GM12878 (cell line): Measurements from ENCODE around the gene PPP1R10. TPM values are rescaled to one million over a fixed set of nuclear protein-coding genes. Genes with fewer than 3 reads are reported as not detected.

ENCODE experiments used
- ATAC-seq: fragments of 200-7000 bp; cut with Tn5 transposase; 3 replicates; pipeline ENCODE4 v1.9.1; 2020; ENCODE audit warnings: mild to moderate bottlenecking, moderate library complexity
- BruUV-seq: library from RNA; stranded (reverse); fragments of 400-500 nt; replicated peaks from 2 replicates; lab custom pipeline; 2021; lab: Mats Ljungman, UMichigan
- CTCF ChIA-PET: fragments of 300-600 bp; sonication (Branson Sonifier 250); formaldehyde crosslinking; extraction: SDS; loops from one replicate; lab custom pipeline; 2021; ENCODE audit warnings: inconsistent platforms; lab: Yijun Ruan, JAX
- POLR2A ChIA-PET: fragments of 350-600 bp; formaldehyde crosslinking; extraction: SDS; loops from one replicate; lab custom pipeline; 2021; ENCODE audit warnings: inconsistent platforms; lab: Charles Lee
- RAD21 ChIA-PET: fragments of 300-600 bp; sonication (Branson Sonifier 250); formaldehyde crosslinking; loops from one replicate; lab custom pipeline; 2023; ENCODE audit warnings: antibody characterized with exemption; ENCODE audit not compliant: unreplicated experiment; lab: Charles Lee
- SMC1A ChIA-PET: fragments of 300-600 bp; sonication (Branson Sonifier 250); formaldehyde crosslinking; loops from one replicate; lab custom pipeline; 2023; ENCODE audit not compliant: unreplicated experiment, uncharacterized antibody; lab: Charles Lee
- DNase-seq: peaks from one replicate; pipeline ENCODE4 v3.0.0-alpha.2; 2011; ENCODE audit warnings: low read depth, low spot score
- FAIRE-seq: peaks from 3 replicates; lab custom pipeline; 2011; peaks lifted over from hg19 to GRCh38; lab: Jason Lieb, UNC
- H2AFZ ChIP-seq: 2 replicates; pipeline ENCODE4 v1.6.0; 2011; ENCODE audit warnings: low read depth, low read length, control low read depth; ENCODE audit not compliant: control insufficient read depth
- H3K27ac ChIP-seq: 2 replicates; pipeline ENCODE4 v1.5.1; 2011; ENCODE audit warnings: control low read depth; ENCODE audit not compliant: control insufficient read depth, insufficient read depth
- H3K27me3 ChIP-seq, 2 experiments: replicated peaks in 1 of 2; 2 replicates each; pipeline versions ENCODE4 v1.6.0 to v1.6.1; 2011; ENCODE audit warnings: low read length in 1 of 2; ENCODE audit not compliant: control insufficient read depth in 2 of 2, insufficient read depth in 2 of 2
- H3K36me3 ChIP-seq, 2 experiments: 2 replicates each; pipeline ENCODE4 v1.5.1; 2011; ENCODE audit warnings: low read length in 1 of 2; ENCODE audit not compliant: control insufficient read depth in 2 of 2, insufficient read depth in 2 of 2
- H3K4me1 ChIP-seq: 2 replicates; pipeline ENCODE4 v1.6.1; 2011; ENCODE audit warnings: mild to moderate bottlenecking, low read length, moderate library complexity, mixed read lengths; ENCODE audit not compliant: control insufficient read depth, insufficient read depth
- H3K4me2 ChIP-seq: 2 replicates; pipeline ENCODE4 v1.6.0; 2011; ENCODE audit warnings: control low read depth; ENCODE audit not compliant: control insufficient read depth, insufficient read depth
- H3K4me3 ChIP-seq: fragments of 200-600 bp; sonication (generic); 2 replicates; pipeline ENCODE4 v1.5.1; 2016
- H3K79me2 ChIP-seq: 2 replicates; pipeline ENCODE4 v1.6.0; 2011; ENCODE audit warnings: low read length; ENCODE audit not compliant: control insufficient read depth, insufficient read depth
- H3K9ac ChIP-seq: 2 replicates; pipeline ENCODE4 v1.8.0; 2011; ENCODE audit warnings: low read length, control low read depth, mixed read lengths; ENCODE audit not compliant: control insufficient read depth, insufficient read depth
- H3K9me3 ChIP-seq: replicated peaks from 3 replicates; pipeline ENCODE4 v1.5.1; 2011; ENCODE audit warnings: mild to moderate bottlenecking, low read length; ENCODE audit not compliant: control insufficient read depth, insufficient read depth
- H4K20me1 ChIP-seq: 2 replicates; pipeline ENCODE4 v1.6.0; 2011; ENCODE audit not compliant: control insufficient read depth, insufficient read depth
- CUX1 ChIP-seq: IDR thresholded peaks from 2 replicates; pipeline ENCODE4 v1.6.1; 2012; ENCODE audit warnings: improper control_type of control experiment, low read depth, low read length; ENCODE audit not compliant: insufficient replicate concordance
- E4F1 ChIP-seq: fragments of 450-650 bp; IDR thresholded peaks from 2 replicates; pipeline ENCODE4 v1.6.1; 2018; ENCODE audit warnings: borderline replicate concordance, mild to moderate bottlenecking; ENCODE audit not compliant: partially characterized antibody
- EED ChIP-seq: sonication (generic); IDR thresholded peaks from 2 replicates; pipeline ENCODE4 v1.6.1; 2016; ENCODE audit warnings: antibody characterized with exemption, low read depth
- EP300 ChIP-seq, 2 experiments: fragments of 150-350 bp in 1 of 2; IDR thresholded peaks; 2 replicates each; pipeline ENCODE4 v1.6.1; 2011 to 2012; ENCODE audit warnings: low read depth in 2 of 2, low read length in 2 of 2, borderline replicate concordance in 1 of 2, improper control_type of control experiment in 1 of 2, inconsistent platforms in 1 of 2; ENCODE audit not compliant: control insufficient read depth in 1 of 2
- IRF4 ChIP-seq: IDR thresholded peaks from 2 replicates; pipeline ENCODE4 v1.6.1; 2011; ENCODE audit warnings: low read depth, low read length
- KAT2A ChIP-seq: conservative IDR thresholded peaks from 2 replicates; pipeline ENCODE4 v1.6.1; 2011; ENCODE audit warnings: low read depth, low read length; ENCODE audit not compliant: control insufficient read depth
- MLLT1 ChIP-seq: fragments of 450-650 bp; IDR thresholded peaks from 2 replicates; pipeline ENCODE4 v1.6.1; 2016; ENCODE audit warnings: mild to moderate bottlenecking
- RAD21 ChIP-seq: IDR thresholded peaks from 2 replicates; pipeline ENCODE4 v1.6.1; 2011; ENCODE audit warnings: mild to moderate bottlenecking, low read depth, low read length, moderate library complexity; ENCODE audit not compliant: insufficient read depth
- SMAD1 ChIP-seq: fragments of 450-650 bp; IDR thresholded peaks from 2 replicates; pipeline ENCODE4 v1.6.1; 2018; ENCODE audit warnings: mild to moderate bottlenecking, low read depth; ENCODE audit not compliant: partially characterized antibody
- STAT3 ChIP-seq: IDR thresholded peaks from 2 replicates; pipeline ENCODE4 v1.6.1; 2011; ENCODE audit warnings: low read depth, low read length, improper control_type of control experiment
- SUZ12 ChIP-seq: fragments of 200-600 bp; sonication (generic); IDR thresholded peaks from one replicate; pipeline ENCODE4 v1.6.1; 2018; ENCODE audit warnings: antibody characterized with exemption, mild to moderate bottlenecking; ENCODE audit not compliant: unreplicated experiment
- TCF3 ChIP-seq: IDR thresholded peaks from 2 replicates; pipeline ENCODE4 v1.6.1; 2012; ENCODE audit warnings: low read depth, mild to moderate bottlenecking, low read length, borderline replicate concordance; ENCODE audit not compliant: insufficient read depth
- YBX1 ChIP-seq: fragments of 450-650 bp; IDR thresholded peaks from 2 replicates; pipeline ENCODE4 v1.6.1; 2016; ENCODE audit warnings: antibody characterized with exemption
- YY1 ChIP-seq: IDR thresholded peaks from 2 replicates; pipeline ENCODE4 v1.6.1; 2011; ENCODE audit warnings: low read depth, mild to moderate bottlenecking, low read length
- ZNF207 ChIP-seq: fragments of 450-650 bp; IDR thresholded peaks from 2 replicates; pipeline ENCODE4 v1.6.1; 2014; ENCODE audit warnings: antibody characterized with exemption, mild to moderate bottlenecking, borderline replicate concordance
- WGBS: methylation state at CpG from one replicate; pipeline ENCODE4 v1.1.6; 2016; ENCODE audit warnings: low lambda C conversion rate; ENCODE audit not compliant: insufficient replicate concordance, insufficient coverage; ENCODE audit errors: missing lambda C conversion rate; 5-methylcytosine and 5-hydroxymethylcytosine counted together
- in situ Hi-C: fragments of 300-500 bp; cut with MboI; formaldehyde crosslinking; loops from 9 replicates; pipeline ENCODE4 v1.14.3; 2018; ENCODE audit warnings: mixed read lengths
- intact Hi-C: fragments of 100-400 bp; cut with micrococcal nuclease; formaldehyde crosslinking; loops from one replicate; pipeline ENCODE4 v1.14.2; 2022; ENCODE audit not compliant: unreplicated experiment
- polyA plus RNA-seq, 11 experiments: library from polyadenylated mRNA; depleted of rRNA in 4 of 11; unstranded in 6 of 11; stranded (reverse) in 5 of 11; fragments of >200 nt; fragmentation: Nextera tagmentation in 4 of 11; fragmentation: Illumina TruSeq in 1 of 11; extraction: Ambion mirVana in 4 of 11; extraction: Trizol in 1 of 11; gene quantifications; 1 replicate in 1 of 11; 2 replicates in 10 of 11; pipeline versions ENCODE4 v1.2.1 to v1.2.3, GENCODE V29; 2011 to 2016; ENCODE audit warnings: inconsistent platforms in 2 of 11, missing spikeins in 2 of 11, low read depth in 1 of 11
- total RNA-seq, 4 experiments: library from RNA; depleted of rRNA in 3 of 4; stranded (reverse); fragments of >200 nt in 3 of 4; fragmentation: Illumina TruSeq in 1 of 4; extraction: Trizol in 1 of 4; gene quantifications; 2 replicates each; pipeline versions ENCODE4 v1.2.1 to v1.2.3, GENCODE V29; 2013 to 2021

PPP1R10 gene
- total and polyA plus RNA-seq, 10 of the 15 experiments (the other 5 are each of a cell fraction or from before 2014, with no cell fraction given): 11.3 to 83.8 (median 41.2) TPM

- Histone ChIP-seq H3K9ac (no peak overlapping the region), H3K79me2 (peaks cover 37% of the 10 kb centered on the region), H3K9me3 (no peaks in the 10 kb centered on the region; the same call in 2 of the 3 replicates), H4K20me1 (0 out of 2 replicates have a peak, but pooled peaks cover 8% of the 10 kb centered on the region), H3K36me3 (peaks cover 3 to 56% of the 10 kb centered on the region in 2 experiments), H3K27ac (no peak overlapping the region), H3K27me3 (no peaks in the 10 kb centered on the region), H3K4me3 (no peak overlapping the region), H3K4me1 (peaks cover 3% of the 10 kb centered on the region), H3K4me2 (no peak overlapping the region), H2AFZ (no peak overlapping the region)
- in situ Hi-C loops: no loop called here
- intact Hi-C loops: no loop called here
- no peak for ATAC-seq
- ChIA-PET SMC1A (interaction anchor here (1.9 to 3.5 kb wide), 3 partner anchors 11 to 129 kb away, joined by 7 to 16 read pairs (median 11); no protein-coding TSS in a partner anchor), POLR2A (interaction anchor here (1.0 to 2.0 kb wide), 3 partner anchors 11 to 35 kb away, joined by 3 to 10 read pairs (median 7); partner anchors contain the start of gene C6orf136), CTCF (interaction anchor here (1.6 to 4.2 kb wide), 8 partner anchors 14 to 130 kb away, joined by 7 to 41 read pairs (median 12); partner anchors contain the start of gene DHX16), RAD21 (interaction anchor here (0.9 to 2.2 kb wide), 2 partner anchors 119 to 130 kb away, joined by 3 to 7 read pairs; no protein-coding TSS in a partner anchor)
- BruUV-seq: no TSS peak
- WGBS: 69% methylated on average over 2 of the region's 2 CpGs
- DNase-seq: no peak
- FAIRE-seq: no peak
- TF ChIP-seq IRF4: no peak
- TF ChIP-seq EED: no peak
- TF ChIP-seq MLLT1: no peak
- TF ChIP-seq CUX1: no peak
- TF ChIP-seq ZNF207: no peak
- no peak for TF ChIP-seq RAD21
- TF ChIP-seq YY1: no peak
- TF ChIP-seq SUZ12: no peak
- TF ChIP-seq E4F1: no peak
- TF ChIP-seq SMAD1: no peak
- TF ChIP-seq EP300 (IDR thresholded peaks at IDR 0.05; ENCODE audit: borderline replicate concordance in 1 of 2, control insufficient read depth in 1 of 2, low read depth in 2 of 2, low read length in 2 of 2): no peak
- TF ChIP-seq KAT2A: no peak
- TF ChIP-seq STAT3: no peak
- no peak for TF ChIP-seq YBX1
- TF ChIP-seq TCF3: no peak
Measured at GRCh38 chr6:30611856-30612194, 5.2 kb downstream of the PPP1R10 start.
